SH-SY5Y (cell line): ENCODE results near the gene TMEM94.

ENCODE experiments used
- GATA2 ChIP-seq: IDR thresholded peaks from 2 replicates; pipeline ENCODE4 v1.6.1; 2011; ENCODE audit warnings: mild to moderate bottlenecking, low read depth, low read length
- GATA3 ChIP-seq: IDR thresholded peaks from 2 replicates; pipeline ENCODE4 v1.6.1; 2011; ENCODE audit warnings: low read depth, mild to moderate bottlenecking, low read length, moderate library complexity

Gene TMEM94

GRCh38 chr17:75463603-75464002 is 7.2 kb downstream of the TMEM94 start:
- TF ChIP-seq GATA2 (no peak), GATA3 (no peak)

- TF ChIP-seq GATA3 (no peak), GATA2 (no peak)
Measured at GRCh38 chr17:75465039-75465438, 8.6 kb downstream of the TMEM94 start.

- TF ChIP-seq GATA3 (no peak), GATA2 (no peak)
Measured at GRCh38 chr17:75468291-75468754, 11.9 kb downstream of the TMEM94 start.

- TF ChIP-seq GATA2: no peak
- TF ChIP-seq GATA3: no peak
Measured at GRCh38 chr17:75468779-75469373, 12.4 kb downstream of the TMEM94 start.

- TF ChIP-seq GATA3: no peak
- TF ChIP-seq GATA2: no peak
Measured at GRCh38 chr17:75471207-75471606, 14.8 kb downstream of the TMEM94 start.

- TF ChIP-seq GATA3: no peak
- no peak for TF ChIP-seq GATA2
Measured at GRCh38 chr17:75472119-75472518, 15.7 kb downstream of the TMEM94 start.

- no peak for TF ChIP-seq GATA3
- TF ChIP-seq GATA2: no peak
Measured at GRCh38 chr17:75473246-75473645, 16.8 kb downstream of the TMEM94 start.

- TF ChIP-seq GATA2 (no peak), GATA3 (no peak)
Measured at GRCh38 chr17:75474736-75475135, 18.3 kb downstream of the TMEM94 start.

GRCh38 chr17:75475144-75475835 is 18.9 kb downstream of the TMEM94 start:
- no peak for TF ChIP-seq GATA2
- TF ChIP-seq GATA3: no peak

GRCh38 chr17:75475851-75476250 is 19.4 kb downstream of the TMEM94 start:
- TF ChIP-seq GATA2: no peak
- TF ChIP-seq GATA3: no peak

- no peak for TF ChIP-seq GATA3
- no peak for TF ChIP-seq GATA2
Measured at GRCh38 chr17:75476271-75476671, 19.8 kb downstream of the TMEM94 start.

- TF ChIP-seq GATA3 (no peak), GATA2 (no peak)
Measured at GRCh38 chr17:75476752-75477489, 20.5 kb downstream of the TMEM94 start.

GRCh38 chr17:75478508-75478907 is 22.1 kb downstream of the TMEM94 start:
- no peak for TF ChIP-seq GATA2
- no peak for TF ChIP-seq GATA3

GRCh38 chr17:75480281-75480680 is 23.8 kb downstream of the TMEM94 start:
- TF ChIP-seq GATA3 (no peak), GATA2 (no peak)

- TF ChIP-seq GATA3 (no peak), GATA2 (no peak)
Measured at GRCh38 chr17:75481194-75482068, 25.0 kb downstream of the TMEM94 start.
